C4-2B (cell line): ENCODE data around the gene KLHL35.

ENCODE experiments used
- H3K27ac ChIP-seq: fragments of 450-650 bp; 2 replicates; pipeline ENCODE4 v1.5.1; 2017
- CTCF ChIP-seq: fragments of 450-650 bp; conservative IDR thresholded peaks from 2 replicates; pipeline ENCODE4 v1.5.1; 2017; ENCODE audit warnings: mild to moderate bottlenecking
- ZFX ChIP-seq: fragments of 450-650 bp; IDR thresholded peaks from 2 replicates; pipeline ENCODE4 v1.6.1; 2017

Gene KLHL35

DNA sequence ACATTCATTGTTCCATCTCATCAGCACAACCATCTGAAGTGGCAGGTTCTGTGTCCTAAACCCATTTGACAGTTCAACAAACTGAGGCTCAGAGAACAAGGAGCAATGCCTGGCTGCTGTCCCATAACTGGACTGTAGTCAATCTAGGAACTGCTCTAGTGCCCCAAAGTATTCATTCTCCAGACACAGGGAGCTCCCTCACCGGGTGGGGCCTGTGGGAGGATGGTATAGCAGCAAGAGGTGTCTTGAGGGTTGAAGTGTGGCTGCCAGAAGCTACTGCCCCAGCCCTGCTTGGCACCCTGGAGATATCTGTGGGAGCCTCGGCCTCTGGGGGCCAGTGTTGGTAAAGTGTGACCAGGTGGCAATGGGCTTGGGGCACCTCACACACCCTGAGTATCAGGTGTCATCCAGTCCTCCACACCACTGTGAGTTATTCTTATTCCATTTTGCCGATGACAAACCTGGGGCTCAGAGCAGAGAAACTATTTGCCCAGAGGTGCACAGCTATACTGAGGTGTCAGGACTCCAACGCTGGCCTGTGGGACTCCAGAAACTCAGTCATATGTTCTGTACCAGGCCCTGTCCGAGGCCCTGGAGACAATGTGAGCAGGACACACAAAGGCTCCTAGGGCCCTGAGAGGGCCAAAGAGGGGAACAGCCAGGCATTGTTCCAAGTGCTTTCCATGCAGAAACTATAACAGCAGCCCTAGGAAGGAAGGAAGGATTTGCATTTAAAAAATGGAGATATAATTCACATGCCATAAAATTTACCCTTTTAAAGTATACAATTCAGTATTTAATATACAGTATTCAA lies 46.0 kb upstream of the KLHL35 start:
- TF ChIP-seq ZFX: no peak
- TF ChIP-seq CTCF: no peak
- no peak overlapping the region for H3K27ac ChIP-seq

DNA sequence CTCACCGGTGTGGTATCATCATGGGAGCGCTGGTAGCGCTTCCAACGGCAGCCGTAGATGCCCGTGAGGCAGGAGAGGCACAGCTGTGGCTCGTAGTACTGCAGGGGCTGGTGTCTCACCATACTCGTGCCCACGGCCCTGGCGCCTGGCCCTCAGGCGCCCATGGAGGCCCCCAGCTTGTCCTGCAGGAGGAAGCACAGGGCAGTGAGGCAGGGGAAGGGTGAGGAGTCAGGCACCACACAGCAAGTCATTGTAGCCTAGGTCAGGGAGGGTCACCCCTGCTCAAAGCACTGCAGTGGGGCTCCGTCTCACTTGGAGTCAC lies 44.6 kb upstream of the KLHL35 start:
- H3K27ac ChIP-seq: peak overlapping the region; percentile 51
- TF ChIP-seq CTCF (no peak), ZFX (no peak)

DNA sequence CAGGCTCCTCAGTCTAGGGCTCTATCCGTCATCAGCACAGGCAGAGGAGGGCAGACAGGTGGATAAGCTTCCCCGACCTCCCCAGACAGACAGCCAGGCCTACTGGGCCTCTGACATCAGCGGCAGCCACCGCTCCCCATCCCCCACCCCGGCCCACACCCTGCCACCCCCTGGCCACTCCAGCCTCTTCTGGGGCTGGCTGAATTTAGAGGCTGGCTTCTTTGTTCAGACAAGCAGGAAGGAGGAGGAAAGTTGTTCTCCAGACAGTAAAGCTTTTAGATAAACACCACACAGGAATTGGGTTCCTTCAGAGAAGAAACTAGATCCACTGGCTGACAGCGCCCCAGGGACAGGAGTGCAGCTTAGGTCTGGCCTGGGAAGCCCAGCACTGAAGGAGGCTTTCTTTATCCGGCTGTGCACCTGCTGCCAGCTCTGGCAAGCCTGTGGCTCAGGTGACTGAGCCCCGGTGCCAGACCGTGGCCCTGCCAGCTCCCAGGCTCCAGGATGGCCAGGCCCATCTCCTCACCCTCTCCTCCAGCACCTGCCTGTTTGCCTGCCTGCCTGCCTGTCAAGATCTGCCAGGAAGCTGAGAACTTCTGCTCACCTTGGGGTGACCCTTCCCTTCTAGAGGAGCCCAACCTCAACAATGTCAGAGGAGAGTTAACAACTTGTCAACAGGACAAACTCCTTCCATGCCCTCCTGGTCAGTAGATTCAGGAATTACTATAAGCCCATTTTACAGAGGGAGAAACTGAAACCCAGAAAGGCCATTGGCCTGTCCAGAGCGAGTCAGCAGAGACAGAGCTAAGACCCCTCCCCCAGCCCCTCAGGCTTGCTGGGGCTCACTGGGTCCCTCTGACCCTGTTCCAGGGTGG lies 44.0 kb upstream of the KLHL35 start:
- TF ChIP-seq CTCF (no peak), ZFX (no peak)
- H3K27ac ChIP-seq: peak overlapping the region; percentile 51

- peak overlapping the region; percentile 51 for H3K27ac ChIP-seq
- TF ChIP-seq ZFX (no peak), CTCF (no peak)
Measured at GRCh38 chr11:75475767-75476650, 43.0 kb upstream of the KLHL35 start.

GRCh38 chr11:75474878-75475766 lies 42.1 kb upstream of the KLHL35 start:
- H3K27ac ChIP-seq: no peak overlapping the region; the same call in 1 of the 2 replicates

More at GRCh38 chr11:75474878-75475766, 42.1 kb upstream of the KLHL35 start:
- TF ChIP-seq CTCF: no peak
- TF ChIP-seq ZFX: no peak
